GM12878 (cell line): ENCODE measurements around the gene WFS1. TPM values are rescaled to one million over a fixed set of nuclear protein-coding genes. Genes with fewer than 3 reads are reported as not detected.

Experiments
- ATAC-seq: fragments of 200-7000 bp; cut with Tn5 transposase; 3 replicates; pipeline ENCODE4 v1.9.1; 2020; ENCODE audit warnings: mild to moderate bottlenecking, moderate library complexity
- BruUV-seq: library from RNA; stranded (reverse); fragments of 400-500 nt; replicated peaks from 2 replicates; lab custom pipeline; 2021; lab: Mats Ljungman, UMichigan
- CTCF ChIA-PET: fragments of 300-600 bp; sonication (Branson Sonifier 250); formaldehyde crosslinking; extraction: SDS; loops from one replicate; lab custom pipeline; 2021; ENCODE audit warnings: inconsistent platforms; lab: Yijun Ruan, JAX
- POLR2A ChIA-PET: fragments of 350-600 bp; formaldehyde crosslinking; extraction: SDS; loops from one replicate; lab custom pipeline; 2021; ENCODE audit warnings: inconsistent platforms; lab: Charles Lee
- RAD21 ChIA-PET: fragments of 300-600 bp; sonication (Branson Sonifier 250); formaldehyde crosslinking; loops from one replicate; lab custom pipeline; 2023; ENCODE audit warnings: antibody characterized with exemption; ENCODE audit not compliant: unreplicated experiment; lab: Charles Lee
- SMC1A ChIA-PET: fragments of 300-600 bp; sonication (Branson Sonifier 250); formaldehyde crosslinking; loops from one replicate; lab custom pipeline; 2023; ENCODE audit not compliant: unreplicated experiment, uncharacterized antibody; lab: Charles Lee
- DNase-seq: peaks from one replicate; pipeline ENCODE4 v3.0.0-alpha.2; 2011; ENCODE audit warnings: low read depth, low spot score
- FAIRE-seq: peaks from 3 replicates; lab custom pipeline; 2011; peaks lifted over from hg19 to GRCh38; lab: Jason Lieb, UNC
- H2AFZ ChIP-seq: 2 replicates; pipeline ENCODE4 v1.6.0; 2011; ENCODE audit warnings: low read depth, low read length, control low read depth; ENCODE audit not compliant: control insufficient read depth
- H3K27ac ChIP-seq: 2 replicates; pipeline ENCODE4 v1.5.1; 2011; ENCODE audit warnings: control low read depth; ENCODE audit not compliant: control insufficient read depth, insufficient read depth
- H3K27me3 ChIP-seq, 2 experiments: replicated peaks in 1 of 2; 2 replicates each; pipeline versions ENCODE4 v1.6.0 to v1.6.1; 2011; ENCODE audit warnings: low read length in 1 of 2; ENCODE audit not compliant: control insufficient read depth in 2 of 2, insufficient read depth in 2 of 2
- H3K36me3 ChIP-seq, 2 experiments: 2 replicates each; pipeline ENCODE4 v1.5.1; 2011; ENCODE audit warnings: low read length in 1 of 2; ENCODE audit not compliant: control insufficient read depth in 2 of 2, insufficient read depth in 2 of 2
- H3K4me1 ChIP-seq: 2 replicates; pipeline ENCODE4 v1.6.1; 2011; ENCODE audit warnings: mild to moderate bottlenecking, low read length, moderate library complexity, mixed read lengths; ENCODE audit not compliant: control insufficient read depth, insufficient read depth
- H3K4me2 ChIP-seq: 2 replicates; pipeline ENCODE4 v1.6.0; 2011; ENCODE audit warnings: control low read depth; ENCODE audit not compliant: control insufficient read depth, insufficient read depth
- H3K4me3 ChIP-seq: fragments of 200-600 bp; sonication (generic); 2 replicates; pipeline ENCODE4 v1.5.1; 2016
- H3K79me2 ChIP-seq: 2 replicates; pipeline ENCODE4 v1.6.0; 2011; ENCODE audit warnings: low read length; ENCODE audit not compliant: control insufficient read depth, insufficient read depth
- H3K9ac ChIP-seq: 2 replicates; pipeline ENCODE4 v1.8.0; 2011; ENCODE audit warnings: low read length, control low read depth, mixed read lengths; ENCODE audit not compliant: control insufficient read depth, insufficient read depth
- H3K9me3 ChIP-seq: replicated peaks from 3 replicates; pipeline ENCODE4 v1.5.1; 2011; ENCODE audit warnings: mild to moderate bottlenecking, low read length; ENCODE audit not compliant: control insufficient read depth, insufficient read depth
- H4K20me1 ChIP-seq: 2 replicates; pipeline ENCODE4 v1.6.0; 2011; ENCODE audit not compliant: control insufficient read depth, insufficient read depth
- ATF3 ChIP-seq: IDR thresholded peaks from 2 replicates; pipeline ENCODE4 v1.6.1; 2011; ENCODE audit warnings: low read depth, mild to moderate bottlenecking, low read length, moderate library complexity, borderline replicate concordance; ENCODE audit errors: extremely low read depth
- CBX3 ChIP-seq: fragments of 200-600 bp; sonication (generic); IDR thresholded peaks from 2 replicates; pipeline ENCODE4 v1.6.1; 2016; ENCODE audit warnings: low read depth, borderline replicate concordance
- REST ChIP-seq: IDR thresholded peaks from 2 replicates; pipeline ENCODE4 v1.6.1; 2012; ENCODE audit warnings: mild to moderate bottlenecking, low read depth, low read length
- SP1 ChIP-seq: IDR thresholded peaks from one replicate; pipeline ENCODE4 v1.6.1; 2011; ENCODE audit warnings: low read depth, low read length
- TCF12 ChIP-seq: IDR thresholded peaks from 2 replicates; pipeline ENCODE4 v1.6.1; 2011; ENCODE audit warnings: low read depth, mild to moderate bottlenecking, low read length
- WRNIP1 ChIP-seq: IDR thresholded peaks from 2 replicates; pipeline ENCODE4 v1.6.1; 2011; ENCODE audit warnings: low read depth, low read length, improper control_type of control experiment, borderline replicate concordance
- WGBS: methylation state at CpG from one replicate; pipeline ENCODE4 v1.1.6; 2016; ENCODE audit warnings: low lambda C conversion rate; ENCODE audit not compliant: insufficient replicate concordance, insufficient coverage; ENCODE audit errors: missing lambda C conversion rate; 5-methylcytosine and 5-hydroxymethylcytosine counted together
- in situ Hi-C: fragments of 300-500 bp; cut with MboI; formaldehyde crosslinking; loops from 9 replicates; pipeline ENCODE4 v1.14.3; 2018; ENCODE audit warnings: mixed read lengths
- intact Hi-C: fragments of 100-400 bp; cut with micrococcal nuclease; formaldehyde crosslinking; loops from one replicate; pipeline ENCODE4 v1.14.2; 2022; ENCODE audit not compliant: unreplicated experiment
- polyA plus RNA-seq, 11 experiments: library from polyadenylated mRNA; depleted of rRNA in 4 of 11; unstranded in 6 of 11; stranded (reverse) in 5 of 11; fragments of >200 nt; fragmentation: Nextera tagmentation in 4 of 11; fragmentation: Illumina TruSeq in 1 of 11; extraction: Ambion mirVana in 4 of 11; extraction: Trizol in 1 of 11; gene quantifications; 1 replicate in 1 of 11; 2 replicates in 10 of 11; pipeline versions ENCODE4 v1.2.1 to v1.2.3, GENCODE V29; 2011 to 2016; ENCODE audit warnings: inconsistent platforms in 2 of 11, missing spikeins in 2 of 11, low read depth in 1 of 11
- total RNA-seq, 4 experiments: library from RNA; depleted of rRNA in 3 of 4; stranded (reverse); fragments of >200 nt in 3 of 4; fragmentation: Illumina TruSeq in 1 of 4; extraction: Trizol in 1 of 4; gene quantifications; 2 replicates each; pipeline versions ENCODE4 v1.2.1 to v1.2.3, GENCODE V29; 2013 to 2021

The WFS1 gene
- total and polyA plus RNA-seq, 10 of the 15 experiments (the other 5 are each of a cell fraction or from before 2014, with no cell fraction given) = 0.31 to 4.7 (median 2.0) TPM

GRCh38 chr4:6297266-6297815 is 27.7 kb downstream of the WFS1 start:
- Histone ChIP-seq H3K9ac (no peak overlapping the region), H4K20me1 (no peaks in the 10 kb centered on the region), H3K9me3 (no peaks in the 10 kb centered on the region), H3K79me2 (no peaks in the 10 kb centered on the region), H3K4me3 (no peak overlapping the region), H2AFZ (no peak overlapping the region), H3K4me1 (no peaks in the 10 kb centered on the region), H3K27me3 (no peaks in the 10 kb centered on the region), H3K27ac (no peak overlapping the region), H3K36me3 (no peaks in the 10 kb centered on the region), H3K4me2 (no peak overlapping the region)
- intact Hi-C loops = no loop called here
- 74% methylated on average over 15 of the region's 15 CpGs for WGBS
- ChIA-PET CTCF (interaction anchor here (1.0 to 2.5 kb wide), 5 partner anchors 31 to 299 kb away, joined by 3 to 7 read pairs (median 4); no protein-coding TSS in a partner anchor), RAD21 (no interaction called here), SMC1A (no interaction called here), POLR2A (interaction anchor here (0.5 kb wide), 1 partner anchor 367 kb away, joined by 3 read pairs; no protein-coding TSS in a partner anchor)
- DNase-seq (no peak), ATAC-seq (no peak), FAIRE-seq (no peak)
- TF ChIP-seq WRNIP1 (no peak), ATF3 (no peak), REST (no peak), TCF12 (no peak), SP1 (no peak), CBX3 (no peak)
- in situ Hi-C loops = no loop called here
- no TSS peak for BruUV-seq
